ENCODE data around the gene SPEN.

Gene SPEN

GRCh38 chr1:15966956-15967344 lies 119.4 kb downstream of the SPEN start:
- Histone ChIP-seq H3F3A (ENCODE audit: insufficient read depth, low read length) (no peaks in the 10 kb centered on the region), H3K9me2 (replicated peaks; ENCODE audit: insufficient read depth, low read length) (no peaks in the 10 kb centered on the region), H3K79me2 (ENCODE audit: low read length) (peaks cover 62% of the 10 kb centered on the region), H4K20me1 (ENCODE audit: insufficient read depth, low read length) (no peaks in the 10 kb centered on the region), H3K4me3 (ENCODE audit: low read length) (no peak overlapping the region), H3K27me3 (replicated peaks; ENCODE audit: insufficient read depth, low read length) (no peaks in the 10 kb centered on the region), H3K4me1 (ENCODE audit: low read length) (no peaks in the 10 kb centered on the region), H2AFZ (ENCODE audit: low read length) (no peak overlapping the region), H3K9ac (ENCODE audit: low read length) (no peak overlapping the region), H3K36me3 (replicated peaks; ENCODE audit: insufficient read depth, low read length) (no peaks in the 10 kb centered on the region), H3K4me2 (ENCODE audit: low read depth, low read length) (no peak overlapping the region), H3K27ac (ENCODE audit: low read length) (no peak overlapping the region), H3K9me3 (replicated peaks; ENCODE audit: insufficient read depth, low read length) (no peaks in the 10 kb centered on the region)
- TF ChIP-seq, protein P1, sequence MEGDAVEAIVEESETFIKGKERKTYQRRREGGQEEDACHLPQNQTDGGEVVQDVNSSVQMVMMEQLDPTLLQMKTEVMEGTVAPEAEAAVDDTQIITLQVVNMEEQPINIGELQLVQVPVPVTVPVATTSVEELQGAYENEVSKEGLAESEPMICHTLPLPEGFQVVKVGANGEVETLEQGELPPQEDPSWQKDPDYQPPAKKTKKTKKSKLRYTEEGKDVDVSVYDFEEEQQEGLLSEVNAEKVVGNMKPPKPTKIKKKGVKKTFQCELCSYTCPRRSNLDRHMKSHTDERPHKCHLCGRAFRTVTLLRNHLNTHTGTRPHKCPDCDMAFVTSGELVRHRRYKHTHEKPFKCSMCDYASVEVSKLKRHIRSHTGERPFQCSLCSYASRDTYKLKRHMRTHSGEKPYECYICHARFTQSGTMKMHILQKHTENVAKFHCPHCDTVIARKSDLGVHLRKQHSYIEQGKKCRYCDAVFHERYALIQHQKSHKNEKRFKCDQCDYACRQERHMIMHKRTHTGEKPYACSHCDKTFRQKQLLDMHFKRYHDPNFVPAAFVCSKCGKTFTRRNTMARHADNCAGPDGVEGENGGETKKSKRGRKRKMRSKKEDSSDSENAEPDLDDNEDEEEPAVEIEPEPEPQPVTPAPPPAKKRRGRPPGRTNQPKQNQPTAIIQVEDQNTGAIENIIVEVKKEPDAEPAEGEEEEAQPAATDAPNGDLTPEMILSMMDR (IDR thresholded peaks at IDR 0.05; ENCODE audit: low read length) = no peak
- TF ChIP-seq EZH2phosphoT487 (IDR thresholded peaks at IDR 0.05; ENCODE audit: low read length) = no peak
- TF ChIP-seq EZH2 (optimal IDR thresholded peaks at IDR 0.05; ENCODE audit: low read depth, low read length) = no peak
- DNase-seq = no peak

GRCh38 chr1:15968172-15968571 lies 120.7 kb downstream of the SPEN start:
- Histone ChIP-seq H3K9me2 (replicated peaks; ENCODE audit: insufficient read depth, low read length) (no peaks in the 10 kb centered on the region), H2AFZ (ENCODE audit: low read length) (no peak overlapping the region), H3K9me3 (replicated peaks; ENCODE audit: insufficient read depth, low read length) (no peaks in the 10 kb centered on the region), H3K9ac (ENCODE audit: low read length) (no peak overlapping the region), H3K4me3 (ENCODE audit: low read length) (no peak overlapping the region), H4K20me1 (ENCODE audit: insufficient read depth, low read length) (no peaks in the 10 kb centered on the region), H3K27me3 (replicated peaks; ENCODE audit: insufficient read depth, low read length) (no peaks in the 10 kb centered on the region), H3K4me2 (ENCODE audit: low read depth, low read length) (no peak overlapping the region), H3K36me3 (replicated peaks; ENCODE audit: insufficient read depth, low read length) (no peaks in the 10 kb centered on the region), H3K4me1 (ENCODE audit: low read length) (no peaks in the 10 kb centered on the region), H3K27ac (ENCODE audit: low read length) (no peak overlapping the region), H3K79me2 (ENCODE audit: low read length) (peaks cover 67% of the 10 kb centered on the region), H3F3A (ENCODE audit: insufficient read depth, low read length) (no peaks in the 10 kb centered on the region)
- no peak for TF ChIP-seq EZH2 (optimal IDR thresholded peaks at IDR 0.05; ENCODE audit: low read depth, low read length)
- TF ChIP-seq, protein P1 (IDR thresholded peaks at IDR 0.05; ENCODE audit: low read length) = no peak
- no peak for TF ChIP-seq EZH2phosphoT487 (IDR thresholded peaks at IDR 0.05; ENCODE audit: low read length)
- no peak for DNase-seq

DNA sequence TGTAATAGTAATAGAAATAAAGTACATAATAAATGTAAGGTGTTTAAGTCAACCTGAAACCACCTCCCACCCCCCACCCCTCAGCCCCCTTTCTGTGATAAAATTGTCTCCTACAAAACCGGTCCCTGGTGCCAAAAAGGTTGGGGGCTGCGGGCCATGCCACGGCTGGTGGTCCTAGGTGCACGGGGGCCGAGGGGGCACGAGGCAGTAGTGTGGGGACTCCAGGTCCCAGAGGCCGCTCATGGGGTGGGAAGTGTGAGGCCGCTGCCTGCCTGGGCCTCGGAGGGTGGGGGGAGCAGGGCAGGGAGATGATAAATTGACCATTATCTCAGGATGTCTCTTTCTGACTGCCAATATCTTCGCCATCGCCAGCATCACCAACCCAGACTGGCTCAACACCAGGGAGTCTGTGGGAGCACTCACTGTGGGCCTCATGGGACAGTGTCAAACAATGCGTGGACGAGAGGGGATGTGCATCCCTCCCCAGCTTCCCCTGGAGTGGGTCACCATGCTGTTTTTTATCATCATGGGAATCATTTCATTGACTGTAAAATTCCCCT lies 121.9 kb downstream of the SPEN start:
- H3K4me2 ChIP-seq (ENCODE audit: low read depth, low read length) = no peak overlapping the region
- H3K36me3 ChIP-seq (replicated peaks; ENCODE audit: insufficient read depth, low read length) = no peaks in the 10 kb centered on the region
- no peaks in the 10 kb centered on the region for H3K9me3 ChIP-seq (replicated peaks; ENCODE audit: insufficient read depth, low read length)
- H3F3A ChIP-seq (ENCODE audit: insufficient read depth, low read length) = 0 out of 2 replicates have a peak, but pooled peaks cover 2% of the 10 kb centered on the region
- H2AFZ ChIP-seq (ENCODE audit: low read length) = no peak overlapping the region
- no peak overlapping the region for H3K4me3 ChIP-seq (ENCODE audit: low read length)
- no peaks in the 10 kb centered on the region for H4K20me1 ChIP-seq (ENCODE audit: insufficient read depth, low read length)
- no peak overlapping the region for H3K9ac ChIP-seq (ENCODE audit: low read length)
- H3K27ac ChIP-seq (ENCODE audit: low read length) = no peak overlapping the region
- no peak for TF ChIP-seq EZH2phosphoT487 (IDR thresholded peaks at IDR 0.05; ENCODE audit: low read length)
- TF ChIP-seq, protein P1 (IDR thresholded peaks at IDR 0.05; ENCODE audit: low read length) = no peak
- TF ChIP-seq EZH2 (optimal IDR thresholded peaks at IDR 0.05; ENCODE audit: low read depth, low read length) = no peak
- no peaks in the 10 kb centered on the region for H3K4me1 ChIP-seq (ENCODE audit: low read length)
- DNase-seq = no peak
- no peaks in the 10 kb centered on the region for H3K9me2 ChIP-seq (replicated peaks; ENCODE audit: insufficient read depth, low read length)
- no peaks in the 10 kb centered on the region for H3K27me3 ChIP-seq (replicated peaks; ENCODE audit: insufficient read depth, low read length)
- peaks cover 73% of the 10 kb centered on the region for H3K79me2 ChIP-seq (ENCODE audit: low read length)

Measured in MM.1S (cell line).